WI38 (cell line): ENCODE results near the gene CADM1.
A peak's percentile ranks its signal among the peaks of the same experiment; 100 is the strongest.

ENCODE experiments used
- H3K4me3 ChIP-seq: 2 replicates; pipeline ENCODE4 v1.5.1; 2011; ENCODE audit warnings: low read depth, mild to moderate bottlenecking, control low read depth, low read length
- CTCF ChIP-seq: IDR thresholded peaks from 2 replicates; pipeline ENCODE4 v1.5.1; 2012; ENCODE audit warnings: low read depth, mild to moderate bottlenecking, control low read depth, low read length

The CADM1 gene

DNA sequence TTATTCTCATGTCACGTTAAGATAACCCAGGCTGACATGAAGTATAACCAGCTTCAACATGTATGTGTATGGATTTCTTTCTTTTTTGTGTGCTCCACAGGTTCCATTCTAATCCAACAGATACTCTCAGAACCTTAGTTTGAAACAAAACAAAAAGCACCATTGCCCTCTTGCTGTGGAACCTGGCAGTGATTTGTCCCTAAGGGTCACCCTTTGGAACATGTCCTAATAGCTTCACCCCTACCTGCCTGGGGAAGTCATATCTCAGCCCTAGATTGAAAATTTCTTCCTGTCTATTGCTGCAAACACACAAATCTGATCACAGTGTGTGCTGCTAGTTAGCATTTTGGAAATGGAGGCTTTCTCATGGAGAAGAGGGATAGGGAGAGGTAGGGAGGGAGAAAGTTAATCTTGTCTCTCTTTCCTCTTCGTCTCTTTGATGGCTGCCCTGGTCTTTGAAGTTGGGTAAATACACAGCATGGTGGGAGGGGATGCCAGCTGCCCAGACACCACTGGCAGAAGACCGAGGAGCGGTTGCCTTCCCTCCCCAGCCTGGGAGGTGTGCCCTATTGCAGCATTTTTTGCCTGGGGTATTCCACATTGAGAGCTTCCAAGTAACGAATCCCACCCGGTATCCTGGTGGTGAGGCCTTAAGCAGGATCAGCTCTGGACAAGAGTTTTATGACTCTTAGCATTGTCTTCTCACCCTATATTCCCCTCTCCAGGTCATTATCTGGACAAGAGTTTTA lies 11.6 kb upstream of the CADM1 start:
- H3K4me3 ChIP-seq, result no peak overlapping the region
- TF ChIP-seq CTCF, result no peak

DNA sequence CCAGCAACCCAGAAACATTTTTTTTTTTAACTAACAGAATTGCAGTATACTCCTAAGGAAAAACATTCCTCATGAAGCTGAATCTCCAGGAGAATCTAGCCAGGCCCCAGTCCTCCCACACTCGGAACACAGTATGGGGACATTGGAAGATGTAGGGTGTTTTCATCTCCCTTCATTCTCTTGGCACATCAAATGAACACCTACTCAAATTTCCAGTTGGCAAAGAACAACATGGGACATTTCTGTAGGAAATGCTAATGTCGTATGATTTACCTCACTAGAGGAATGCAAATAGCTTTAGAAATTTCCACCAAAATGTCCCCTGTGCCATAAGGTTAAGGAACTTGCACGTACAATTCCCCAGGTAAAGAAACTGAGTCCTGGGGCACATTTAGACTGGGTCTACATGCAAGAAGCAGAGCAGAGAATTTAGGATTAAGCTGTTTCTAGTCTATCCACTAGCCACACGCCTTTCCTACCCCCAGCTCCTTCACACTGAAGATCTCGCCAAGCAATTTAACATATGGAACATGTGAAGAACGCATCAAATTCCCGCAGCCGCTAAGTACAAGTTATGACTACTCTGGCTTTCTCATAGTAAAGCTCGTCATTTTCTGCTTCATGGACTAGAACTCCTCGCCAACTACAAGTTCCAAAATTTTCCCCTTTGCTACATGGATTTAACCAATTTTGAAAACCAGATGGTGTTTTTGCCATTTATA lies 2.9 kb upstream of the CADM1 start:
- no peak for TF ChIP-seq CTCF
- no peak overlapping the region for H3K4me3 ChIP-seq

- H3K4me3 ChIP-seq, result peak overlapping the region; percentile 70
- no peak for TF ChIP-seq CTCF
Measured at GRCh38 chr11:115505175-115505574, 960 bp upstream of the CADM1 start.

DNA sequence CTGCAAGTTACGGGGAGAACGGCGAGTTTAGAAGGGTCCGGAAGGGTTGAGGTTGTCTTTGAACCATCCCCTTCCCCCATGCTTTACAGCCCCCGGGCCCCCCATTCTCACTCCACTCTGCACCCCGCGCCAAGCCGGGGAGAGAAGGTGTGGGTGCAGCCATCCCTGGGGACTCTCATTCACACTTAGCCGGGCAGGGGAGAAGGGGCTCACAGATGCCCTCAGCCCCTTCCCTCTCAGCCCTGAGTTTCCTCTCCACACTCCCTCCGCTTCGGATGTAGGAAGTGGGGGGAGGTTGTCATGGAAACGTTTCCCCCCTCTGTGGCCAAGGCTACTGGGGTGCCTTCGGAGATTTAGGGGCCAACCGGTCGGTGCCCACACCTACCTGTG lies 334 bp downstream of the CADM1 start:
- TF ChIP-seq CTCF, result no peak
- H3K4me3 ChIP-seq, result peak overlapping the region; percentile 70

DNA sequence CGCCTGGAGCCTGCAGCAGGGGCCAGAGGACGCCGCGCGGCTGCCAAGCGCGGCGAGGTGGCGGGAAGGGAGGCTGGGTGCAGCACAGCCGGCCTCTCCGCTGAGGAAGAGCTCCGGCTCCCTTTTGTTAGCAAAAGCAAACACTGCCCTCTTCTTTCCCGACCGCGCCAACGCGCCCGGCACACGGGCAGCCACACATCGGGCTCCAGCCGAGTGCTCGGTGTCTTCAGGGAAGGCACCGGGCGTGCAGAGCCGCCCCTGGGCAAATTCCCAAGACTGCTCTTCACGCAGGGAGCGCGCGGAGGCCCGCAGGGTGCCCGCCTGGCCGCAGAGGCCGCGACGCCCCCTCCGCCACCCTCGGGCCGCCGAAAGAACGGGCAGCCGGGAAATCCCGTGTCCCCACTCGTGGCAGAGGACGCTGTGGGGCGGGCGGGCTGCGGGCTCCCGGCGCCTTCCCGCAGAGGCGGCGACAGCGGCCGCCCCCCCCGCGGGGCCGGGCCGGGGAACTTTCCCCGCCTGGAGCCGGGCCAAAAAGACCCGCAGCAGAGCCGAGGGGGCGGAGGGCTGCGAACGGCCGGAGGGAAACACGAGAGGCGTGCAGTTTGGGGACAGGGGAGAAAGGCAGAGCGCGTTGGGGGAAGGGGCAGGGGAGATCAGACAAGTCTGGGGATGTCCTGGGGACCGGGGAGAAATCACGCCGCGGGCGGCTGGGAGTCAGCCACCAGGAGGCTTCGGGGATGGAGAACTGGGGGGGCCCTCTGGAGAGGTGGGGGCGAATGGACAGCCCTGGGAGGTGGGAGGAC lies 931 bp downstream of the CADM1 start:
- H3K4me3 ChIP-seq, result peak overlapping the region; percentile 70

GRCh38 chr11:115502636-115503082 lies 1.6 kb downstream of the CADM1 start:
- peak overlapping the region; percentile 70 for H3K4me3 ChIP-seq
- TF ChIP-seq CTCF, result no peak

More for the DNA sequence above, 931 bp downstream of the CADM1 start:
- peak; percentile 21; the same call in 1 of the 2 replicates for TF ChIP-seq CTCF
